Lower lobe of right lung (tissue), 2 donors: ENCODE results near the gene RBM15. TPM values are rescaled to one million over a fixed set of nuclear protein-coding genes. Genes with fewer than 3 reads are reported as not detected.

Source experiments
- ATAC-seq, 2 donors: fragments of 200-7000 bp; cut with Tn5 transposase; one replicate each; pipeline ENCODE4 v1.9.1; 2020 to 2022; ENCODE audit warnings: mild to moderate bottlenecking in 2 of 2, moderate library complexity in 2 of 2
- DNase-seq: peaks from one replicate; pipeline ENCODE4 v3.0.0-alpha.2; 2020
- H3K27ac ChIP-seq: fragments of 200-600 bp; one replicate; pipeline ENCODE4 v1.8.0; 2022
- H3K27me3 ChIP-seq: fragments of 200-600 bp; one replicate; pipeline ENCODE4 v1.8.0; 2022; ENCODE audit warnings: low read depth
- H3K36me3 ChIP-seq: fragments of 200-600 bp; one replicate; pipeline ENCODE4 v1.8.0; 2022; ENCODE audit warnings: mild to moderate bottlenecking
- H3K4me1 ChIP-seq: fragments of 200-600 bp; one replicate; pipeline ENCODE4 v1.8.0; 2022
- H3K4me3 ChIP-seq: fragments of 200-600 bp; one replicate; pipeline ENCODE4 v1.8.0; 2022; ENCODE audit warnings: mild to moderate bottlenecking
- H3K9me3 ChIP-seq: fragments of 200-600 bp; one replicate; pipeline ENCODE4 v1.8.0; 2022
- CTCF ChIP-seq: fragments of 200-600 bp; IDR thresholded peaks from one replicate; pipeline ENCODE4 v1.8.0; 2022; ENCODE audit warnings: antibody characterized with exemption, mild to moderate bottlenecking
- intact Hi-C: fragments of 100-400 bp; cut with DNase I; formaldehyde crosslinking; loops from one replicate; pipeline ENCODE4 v1.11.0; 2022
- total RNA-seq: library from RNA; stranded (reverse); fragmentation: NEBNext Ultra II Directional; extraction: Animal tissue kit (Norgen Biotek cat#: 25700); gene quantifications from one replicate; pipeline ENCODE4 v1.2.1, GENCODE V29; 2021
- donor health status: DM: no; HTN: yes; CAD: no; lungs with severe emphysema.

Gene RBM15
- total RNA-seq, 1 donor from 2014 or later = 23.3 TPM

GRCh38 chr1:110335265-110335664, 3.9 kb upstream of the RBM15 start:
- Histone ChIP-seq H3K4me3 (no peak overlapping the region), H3K27ac (no peak overlapping the region), H3K9me3 (no peaks in the 10 kb centered on the region), H3K36me3 (no peaks in the 10 kb centered on the region), H3K4me1 (peaks cover 11% of the 10 kb centered on the region), H3K27me3 (no peaks in the 10 kb centered on the region)
- intact Hi-C loops = no loop called here
- no peak for TF ChIP-seq CTCF
- DNase-seq (no peak), ATAC-seq (no peak)

GRCh38 chr1:110336300-110337039, 2.7 kb upstream of the RBM15 start:
- ATAC-seq (no peak), DNase-seq (no peak)
- intact Hi-C loops = no loop called here
- no peaks in the 10 kb centered on the region for H3K9me3 ChIP-seq
- H3K4me3 ChIP-seq = no peak overlapping the region
- no peak for TF ChIP-seq CTCF
- H3K4me1 ChIP-seq = peaks cover 23% of the 10 kb centered on the region
- H3K36me3 ChIP-seq = peaks cover 10% of the 10 kb centered on the region
- H3K27me3 ChIP-seq = no peaks in the 10 kb centered on the region
- H3K27ac ChIP-seq = peak overlapping the region; percentile 94

- peak; percentile 76 for DNase-seq
- no peak for TF ChIP-seq CTCF
- Histone ChIP-seq H3K36me3 (peaks cover 23% of the 10 kb centered on the region), H3K27ac (peak overlapping the region; percentile 94), H3K4me3 (peak overlapping the region; percentile 84), H3K27me3 (no peaks in the 10 kb centered on the region), H3K9me3 (no peaks in the 10 kb centered on the region), H3K4me1 (peaks cover 37% of the 10 kb centered on the region)
- ATAC-seq = peak in 1 of 2 donors; percentile 15
- intact Hi-C loops = no loop called here
These were observed 1.4 kb upstream of the RBM15 start for GRCh38 chr1:110337704-110338308.

- TF ChIP-seq CTCF = peak; percentile 70
- ATAC-seq = peak; percentile 92 to 94
- peak overlapping the region; percentile 84 for H3K4me3 ChIP-seq
- peaks cover 29% of the 10 kb centered on the region for H3K36me3 ChIP-seq
- intact Hi-C loops = no loop called here
- no peaks in the 10 kb centered on the region for H3K9me3 ChIP-seq
- peak overlapping the region; percentile 94 for H3K27ac ChIP-seq
- DNase-seq = peak; percentile 96
- H3K4me1 ChIP-seq = peaks cover 43% of the 10 kb centered on the region
- no peaks in the 10 kb centered on the region for H3K27me3 ChIP-seq
These were observed 780 bp upstream of the RBM15 start for GRCh38 chr1:110338309-110338885.

- no peaks in the 10 kb centered on the region for H3K9me3 ChIP-seq
- H3K36me3 ChIP-seq = peaks cover 41% of the 10 kb centered on the region
- DNase-seq (peak; percentile 75), ATAC-seq (peak in 1 of 2 donors; percentile 6)
- TF ChIP-seq CTCF = no peak
- peak overlapping the region; percentile 84 for H3K4me3 ChIP-seq
- peaks cover 55% of the 10 kb centered on the region for H3K4me1 ChIP-seq
- H3K27me3 ChIP-seq = no peaks in the 10 kb centered on the region
- peak overlapping the region; percentile 94 for H3K27ac ChIP-seq
- intact Hi-C loops = no loop called here
These were observed 430 bp downstream of the RBM15 start for GRCh38 chr1:110339407-110340206.
